SJSA1 (cell line): ENCODE measurements around the gene GPR137. TPM values are rescaled to one million over a fixed set of nuclear protein-coding genes. Genes with fewer than 3 reads are reported as not detected.
A peak's percentile ranks its signal among the peaks of the same experiment; 100 is the strongest.

ENCODE experiments used
- DNase-seq, 2 experiments: peaks; one replicate each; pipeline ENCODE4 v3.0.0-alpha.2; 2015 to 2020; ENCODE audit warnings: low spot score in 2 of 2, low read depth in 1 of 2
- H3K27ac ChIP-seq: fragments of 250-450 bp; sonication (Bioruptor Pico); 2 replicates; pipeline ENCODE4 v1.5.1; 2020; ENCODE audit warnings: mild to moderate bottlenecking, moderate library complexity
- H3K27me3 ChIP-seq: fragments of 250-450 bp; sonication (Bioruptor Pico); replicated peaks from 2 replicates; pipeline ENCODE4 v1.5.1; 2020; ENCODE audit warnings: mild to moderate bottlenecking, moderate library complexity
- H3K36me3 ChIP-seq: fragments of 250-450 bp; sonication (Bioruptor Pico); 2 replicates; pipeline ENCODE4 v1.5.1; 2020; ENCODE audit warnings: mild to moderate bottlenecking
- H3K4me1 ChIP-seq: fragments of 250-450 bp; sonication (Bioruptor Pico); replicated peaks from 2 replicates; pipeline ENCODE4 v1.6.1; 2021; ENCODE audit warnings: mild to moderate bottlenecking
- H3K4me3 ChIP-seq: fragments of 250-450 bp; sonication (Bioruptor Pico); 2 replicates; pipeline ENCODE4 v1.5.1; 2020; ENCODE audit warnings: mild to moderate bottlenecking
- H3K9me3 ChIP-seq: fragments of 250-450 bp; sonication (Bioruptor Pico); replicated peaks from 2 replicates; pipeline ENCODE4 v1.5.1; 2020; ENCODE audit warnings: mild to moderate bottlenecking
- total RNA-seq: library from RNA; depleted of rRNA; stranded (reverse); fragments of >200 nt; shearing (Covaris generic); gene quantifications from 2 replicates; pipeline ENCODE4 v1.2.3, GENCODE V29; 2014

GPR137 gene
- total RNA-seq, 1 experiment from 2014 or later = 25.4 TPM

DNA sequence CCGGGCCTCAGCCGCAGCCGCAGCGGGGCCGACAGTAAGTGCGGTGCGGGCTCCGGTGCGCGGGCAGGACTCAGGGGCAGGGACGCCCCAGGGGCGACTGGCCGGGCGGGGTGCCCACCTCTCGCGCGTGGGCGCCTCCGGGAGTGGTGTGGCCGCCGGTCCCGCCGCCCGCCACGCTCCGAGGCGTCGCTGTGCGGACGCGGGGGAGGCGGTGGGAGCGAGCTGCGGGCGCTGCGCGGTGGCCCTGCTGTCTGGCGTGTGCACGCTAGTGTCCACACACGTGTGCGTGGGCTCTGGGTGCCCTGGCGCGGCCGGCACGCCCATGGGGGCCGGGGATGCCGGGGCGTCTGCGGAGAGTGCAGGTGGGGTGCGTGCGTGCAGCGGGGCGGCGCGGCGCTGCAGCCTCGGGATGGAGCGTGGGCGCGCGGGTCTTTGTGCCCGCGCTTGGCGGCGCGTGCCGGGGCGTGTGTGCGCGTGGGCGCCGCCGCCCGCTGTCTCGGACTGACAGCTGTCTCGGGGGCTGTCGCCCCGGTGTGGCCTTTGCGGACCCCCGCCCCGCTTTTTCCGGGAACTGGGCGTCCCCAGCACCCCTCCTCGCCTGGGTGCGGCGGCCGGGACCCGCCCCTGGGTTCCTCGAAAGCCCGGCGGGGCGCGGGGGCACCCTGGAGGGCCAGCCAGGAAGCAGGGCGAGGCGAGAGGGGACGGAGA is 6.3 kb downstream of the GPR137 start:
- peaks cover 56% of the 10 kb centered on the region for H3K27me3 ChIP-seq

DNA sequence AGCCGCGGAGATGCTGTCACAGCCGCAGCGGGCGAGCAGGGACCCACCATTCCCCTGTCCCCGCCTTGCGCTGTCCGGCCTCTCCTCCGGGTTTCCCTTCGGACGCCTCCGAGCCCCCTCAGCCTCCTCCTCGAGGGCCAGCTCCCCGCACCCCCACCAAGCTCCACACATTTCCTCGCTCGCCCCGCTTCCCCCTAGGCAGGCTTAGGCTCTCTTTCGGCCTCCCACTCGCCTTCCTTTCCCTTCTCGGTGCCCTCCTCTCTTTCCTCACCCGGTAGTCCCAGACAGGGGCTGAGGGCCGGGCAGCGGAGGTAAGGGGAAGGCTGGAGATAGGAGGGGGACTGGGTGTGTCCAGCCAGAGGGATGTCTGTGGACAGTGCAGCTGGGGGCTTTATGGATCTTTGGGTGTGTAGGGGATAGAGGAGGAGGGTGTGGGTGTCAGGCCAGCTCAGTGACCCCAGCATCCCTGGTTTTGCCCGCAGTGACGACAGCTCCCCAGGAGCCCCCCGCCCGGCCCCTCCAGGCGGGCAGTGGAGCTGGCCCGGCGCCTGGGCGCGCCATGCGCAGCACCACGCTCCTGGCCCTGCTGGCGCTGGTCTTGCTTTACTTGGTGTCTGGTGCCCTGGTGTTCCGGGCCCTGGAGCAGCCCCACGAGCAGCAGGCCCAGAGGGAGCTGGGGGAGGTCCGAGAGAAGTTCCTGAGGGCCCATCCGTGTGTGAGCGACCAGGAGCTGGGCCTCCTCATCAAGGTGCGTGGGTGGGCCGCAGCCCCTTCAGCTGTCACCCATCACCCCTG is 7.0 kb downstream of the GPR137 start:
- H3K36me3 ChIP-seq = no peaks in the 10 kb centered on the region; the same call in 1 of the 2 replicates
- H3K27ac ChIP-seq = no peak overlapping the region
- 0 out of 2 replicates have a peak, but pooled peaks cover 3% of the 10 kb centered on the region for H3K9me3 ChIP-seq
- no peak overlapping the region for H3K4me3 ChIP-seq
- H3K4me1 ChIP-seq = peaks cover 10% of the 10 kb centered on the region
- peaks cover 61% of the 10 kb centered on the region for H3K27me3 ChIP-seq
- DNase-seq = no peak

More for the DNA sequence above, 6.3 kb downstream of the GPR137 start:
- DNase-seq = no peak
- Histone ChIP-seq H3K27ac (no peak overlapping the region), H3K4me1 (peaks cover 10% of the 10 kb centered on the region), H3K9me3 (0 out of 2 replicates have a peak, but pooled peaks cover 3% of the 10 kb centered on the region), H3K36me3 (no peaks in the 10 kb centered on the region; the same call in 1 of the 2 replicates), H3K4me3 (no peak overlapping the region)

- no peak overlapping the region for H3K4me3 ChIP-seq
- DNase-seq = no peak
- no peak overlapping the region for H3K27ac ChIP-seq
- no peaks in the 10 kb centered on the region; the same call in 1 of the 2 replicates for H3K36me3 ChIP-seq
- H3K9me3 ChIP-seq = 0 out of 2 replicates have a peak, but pooled peaks cover 3% of the 10 kb centered on the region
- peaks cover 80% of the 10 kb centered on the region for H3K27me3 ChIP-seq
- H3K4me1 ChIP-seq = peaks cover 10% of the 10 kb centered on the region
Measured at GRCh38 chr11:64294774-64295173, 9.1 kb downstream of the GPR137 start.

DNA sequence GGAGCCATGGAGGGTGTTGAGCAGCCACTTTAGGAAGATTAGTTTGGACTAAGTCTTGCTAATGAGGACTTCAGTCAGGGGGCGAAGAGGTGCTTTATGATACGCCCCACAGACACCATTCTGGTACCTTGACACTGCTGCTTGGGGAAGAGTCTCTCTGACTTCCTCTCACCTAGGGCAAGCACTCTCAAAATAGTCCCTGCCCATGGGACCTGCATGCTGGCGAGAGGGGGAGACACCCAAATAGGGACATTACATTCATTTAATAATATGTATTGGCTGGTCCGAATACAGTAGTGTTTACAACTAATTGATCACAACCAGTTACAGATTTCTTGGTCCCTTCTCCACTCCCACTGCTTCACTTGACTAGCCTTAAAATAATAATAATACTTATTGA is 10.1 kb downstream of the GPR137 start:
- H3K27ac ChIP-seq = no peak overlapping the region
- H3K36me3 ChIP-seq = no peaks in the 10 kb centered on the region; the same call in 1 of the 2 replicates
- no peak for DNase-seq
- no peak overlapping the region for H3K4me3 ChIP-seq
- 0 out of 2 replicates have a peak, but pooled peaks cover 3% of the 10 kb centered on the region for H3K9me3 ChIP-seq
- H3K27me3 ChIP-seq = peaks cover 82% of the 10 kb centered on the region
- H3K4me1 ChIP-seq = peaks cover 10% of the 10 kb centered on the region

- peaks cover 11% of the 10 kb centered on the region for H3K4me1 ChIP-seq
- no peak overlapping the region for H3K27ac ChIP-seq
- 0 out of 2 replicates have a peak, but pooled peaks cover 3% of the 10 kb centered on the region for H3K9me3 ChIP-seq
- H3K4me3 ChIP-seq = no peak overlapping the region
- DNase-seq = no peak
- H3K27me3 ChIP-seq = peaks cover 79% of the 10 kb centered on the region
- H3K36me3 ChIP-seq = no peaks in the 10 kb centered on the region; the same call in 1 of the 2 replicates
Measured at GRCh38 chr11:64296236-64296635, 10.6 kb downstream of the GPR137 start.

- H3K4me3 ChIP-seq = no peak overlapping the region
- H3K9me3 ChIP-seq = no peaks in the 10 kb centered on the region
- peaks cover 10% of the 10 kb centered on the region for H3K4me1 ChIP-seq
- no peak for DNase-seq
- no peaks in the 10 kb centered on the region; the same call in 1 of the 2 replicates for H3K36me3 ChIP-seq
- H3K27me3 ChIP-seq = peaks cover 71% of the 10 kb centered on the region
- no peak overlapping the region for H3K27ac ChIP-seq
Measured at GRCh38 chr11:64296830-64297698, 11.4 kb downstream of the GPR137 start.

GRCh38 chr11:64297699-64298358 is 12.2 kb downstream of the GPR137 start:
- Histone ChIP-seq H3K27ac (no peak overlapping the region), H3K36me3 (no peaks in the 10 kb centered on the region; the same call in 1 of the 2 replicates), H3K9me3 (no peaks in the 10 kb centered on the region), H3K4me1 (peaks cover 8% of the 10 kb centered on the region; the same call in 1 of the 2 replicates), H3K4me3 (no peak overlapping the region), H3K27me3 (peaks cover 63% of the 10 kb centered on the region)
- DNase-seq = no peak

DNA sequence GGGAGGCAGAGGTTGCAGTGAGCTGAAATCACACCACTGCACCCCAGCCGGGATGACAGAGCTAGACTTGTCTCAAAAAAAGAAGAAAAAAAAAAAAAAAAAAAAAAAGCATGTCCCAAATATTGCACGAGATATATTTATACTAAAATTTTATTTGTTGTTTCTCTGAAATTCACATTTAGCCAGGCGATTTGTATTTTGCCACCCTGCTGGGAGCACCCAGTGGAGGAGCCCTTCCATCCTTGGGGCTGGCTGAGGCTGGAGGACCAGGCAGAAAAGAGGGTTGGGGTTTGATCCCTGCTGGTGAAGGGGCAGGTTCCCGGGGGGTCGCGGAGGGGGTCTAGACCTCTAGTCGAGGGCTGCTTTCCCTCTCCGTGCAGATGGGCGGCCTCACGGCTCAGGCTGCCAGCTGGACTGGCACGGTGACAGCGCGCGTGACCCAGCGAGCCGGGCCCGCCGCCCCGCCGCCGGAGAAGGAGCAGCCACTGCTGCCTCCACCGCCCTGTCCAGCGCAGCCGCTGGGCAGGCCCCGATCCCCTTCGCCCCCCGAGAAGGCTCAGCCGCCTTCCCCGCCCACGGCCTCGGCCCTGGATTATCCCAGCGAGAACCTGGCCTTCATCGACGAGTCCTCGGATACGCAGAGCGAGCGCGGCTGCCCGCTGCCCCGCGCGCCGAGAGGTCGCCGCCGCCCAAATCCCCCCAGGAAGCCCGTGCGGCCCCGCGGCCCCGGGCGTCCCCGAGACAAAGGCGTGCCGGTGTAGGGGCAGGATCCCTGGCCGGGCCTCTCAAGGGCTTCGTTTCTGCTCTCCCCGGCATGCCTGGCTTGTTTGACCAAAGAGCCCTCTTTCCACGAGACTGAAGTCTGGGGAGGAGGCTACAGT is 13.6 kb downstream of the GPR137 start:
- Histone ChIP-seq H3K27me3 (peaks cover 49% of the 10 kb centered on the region), H3K9me3 (no peaks in the 10 kb centered on the region), H3K27ac (no peak overlapping the region), H3K4me1 (peaks cover 12% of the 10 kb centered on the region), H3K4me3 (no peak overlapping the region), H3K36me3 (no peaks in the 10 kb centered on the region)
- DNase-seq = no peak

GRCh38 chr11:64299847-64300648 is 14.4 kb downstream of the GPR137 start, which contains the start of gene CATSPERZ:
TSS of gene CATSPERZ (plus strand) at chr11:64300358. CDS start at chr11:64300411, 53 bp downstream.
- Histone ChIP-seq H3K4me3 (no peak within 1 kb of the TSS), H3K4me1 (peaks cover 15% of the 10 kb centered on the region)
- no peak for DNase-seq

GRCh38 chr11:64303109-64304031 is 17.7 kb downstream of the GPR137 start:
- Histone ChIP-seq H3K4me1 (peaks cover 24% of the 10 kb centered on the region), H3K36me3 (peaks cover 11% of the 10 kb centered on the region; the same call in 1 of the 2 replicates), H3K4me3 (no peak overlapping the region; the same call in 1 of the 2 replicates), H3K27ac (no peak overlapping the region), H3K9me3 (no peaks in the 10 kb centered on the region), H3K27me3 (peaks cover 23% of the 10 kb centered on the region)
- no peak for DNase-seq

More at GRCh38 chr11:64299847-64300648, 14.4 kb downstream of the GPR137 start, which contains the start of gene CATSPERZ:
- H3K27me3 ChIP-seq = peaks cover 47% of the 10 kb centered on the region
- H3K27ac ChIP-seq = no peak within 1 kb of the TSS
- no peaks in the 10 kb centered on the region for H3K36me3 ChIP-seq
- no peaks in the 10 kb centered on the region for H3K9me3 ChIP-seq

DNA sequence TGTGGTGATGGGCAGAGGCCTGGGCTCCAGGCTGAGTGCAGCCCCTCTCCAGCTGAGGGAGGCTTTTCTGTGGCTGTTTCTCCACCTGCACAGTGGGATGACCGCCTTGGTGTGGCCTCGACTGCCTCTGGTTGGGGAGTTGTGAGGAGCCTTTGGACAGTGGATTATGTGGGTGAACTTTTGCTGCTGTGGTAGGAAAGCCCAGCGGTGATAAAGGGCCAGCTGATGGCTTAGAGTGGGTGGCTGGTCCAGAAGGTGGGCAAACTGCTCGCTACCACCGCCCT is 18.3 kb downstream of the GPR137 start:
- peaks cover 24% of the 10 kb centered on the region for H3K4me1 ChIP-seq
- peak overlapping the region; percentile 60 for H3K4me3 ChIP-seq
- no peak overlapping the region for H3K27ac ChIP-seq
- H3K27me3 ChIP-seq = peaks cover 19% of the 10 kb centered on the region
- DNase-seq = no peak
- peaks cover 11% of the 10 kb centered on the region; the same call in 1 of the 2 replicates for H3K36me3 ChIP-seq
- H3K9me3 ChIP-seq = no peaks in the 10 kb centered on the region
